Suppressor macrophage (primary cell): ENCODE data around the gene AK1.

Experiments
- DNase-seq, 4 experiments: peaks; one replicate each; pipeline ENCODE4 v3.0.0-alpha.2; 2020 to 2022

Gene AK1

DNA sequence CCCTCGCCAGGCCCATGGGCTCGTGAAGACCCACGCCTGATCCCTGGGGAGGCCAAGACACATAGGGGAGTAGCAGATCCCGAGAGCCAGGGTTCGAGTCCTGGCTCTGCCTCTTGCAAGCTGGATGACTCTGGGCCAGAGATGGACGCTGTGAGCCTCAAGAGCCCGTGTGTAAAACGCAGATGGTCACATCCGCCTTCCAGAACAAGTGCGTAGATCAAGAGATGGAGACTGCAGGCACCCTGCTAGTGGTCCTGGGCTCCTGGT lies 31.1 kb upstream of the AK1 start:
- peak in 1 of 4 experiments; percentile 0 for DNase-seq

DNA sequence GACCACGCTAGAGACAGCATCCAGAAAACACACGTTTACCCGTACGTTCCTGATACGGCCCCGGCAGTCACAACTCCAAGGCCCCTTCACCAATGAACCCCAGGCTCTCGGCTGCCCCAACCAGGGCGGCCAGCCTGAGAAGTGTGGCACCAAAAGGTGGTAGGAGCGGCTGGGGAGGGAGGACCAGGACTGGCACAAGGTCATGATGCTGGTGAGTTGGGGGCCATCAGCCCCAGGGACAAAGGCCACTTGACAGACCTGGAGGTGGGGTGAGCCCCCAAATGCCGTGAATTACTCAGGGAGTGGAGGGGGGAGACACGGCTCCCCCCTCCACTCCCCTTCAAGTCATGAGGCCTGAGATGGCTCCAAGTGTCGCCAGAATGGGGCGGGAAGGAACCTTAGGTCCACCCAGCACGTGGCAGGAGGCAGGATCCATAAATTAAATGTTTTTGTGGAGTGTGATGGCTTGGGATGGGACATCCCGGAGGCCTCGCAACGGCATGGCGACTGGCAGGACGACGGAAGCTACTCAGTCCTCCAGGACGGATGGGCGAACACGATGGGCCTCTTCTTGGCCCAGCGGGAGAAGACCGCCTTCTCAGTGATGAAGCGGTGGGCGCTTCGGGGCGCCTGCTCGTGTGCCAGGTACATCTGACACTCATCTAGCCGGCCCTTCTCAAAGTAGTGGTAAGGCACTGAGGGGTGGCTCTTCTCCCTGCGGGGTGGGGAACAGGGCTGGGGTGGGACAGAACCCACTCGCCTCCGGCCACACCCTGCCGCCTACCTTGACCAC lies 30.6 kb upstream of the AK1 start:
- DNase-seq = peak in 1 of 4 experiments; percentile 1

GRCh38 chr9:127905788-127906191 lies 28.3 kb upstream of the AK1 start:
- DNase-seq = peak in 1 of 4 experiments; percentile 1

- peak; percentile 28 to 73 (median 61) for DNase-seq
Measured at GRCh38 chr9:127905004-127905728, 27.7 kb upstream of the AK1 start.

DNA sequence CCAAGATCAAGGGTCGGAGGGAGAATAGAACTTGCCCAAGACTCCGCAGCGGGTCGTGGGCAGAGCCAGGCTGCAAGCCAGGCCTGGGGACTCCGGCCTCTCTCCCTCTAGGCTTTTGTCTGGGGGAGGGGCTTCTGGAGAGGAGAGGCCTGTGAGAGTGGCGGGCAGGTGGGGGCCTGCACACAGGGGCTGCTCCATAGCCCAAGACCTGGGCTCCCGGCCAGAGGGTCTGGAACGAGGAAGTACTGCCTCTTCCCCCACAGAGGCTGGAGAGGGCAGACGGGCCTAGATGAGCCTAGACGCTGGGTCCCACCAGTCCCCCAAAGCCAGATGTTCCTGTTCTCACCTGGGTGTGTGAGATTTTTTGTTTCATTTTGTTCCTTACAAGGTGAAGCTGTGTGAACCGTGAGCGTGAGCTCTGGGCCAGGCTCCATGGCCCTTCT lies 27.1 kb upstream of the AK1 start:
- peak; percentile 37 to 69 (median 54) for DNase-seq

DNA sequence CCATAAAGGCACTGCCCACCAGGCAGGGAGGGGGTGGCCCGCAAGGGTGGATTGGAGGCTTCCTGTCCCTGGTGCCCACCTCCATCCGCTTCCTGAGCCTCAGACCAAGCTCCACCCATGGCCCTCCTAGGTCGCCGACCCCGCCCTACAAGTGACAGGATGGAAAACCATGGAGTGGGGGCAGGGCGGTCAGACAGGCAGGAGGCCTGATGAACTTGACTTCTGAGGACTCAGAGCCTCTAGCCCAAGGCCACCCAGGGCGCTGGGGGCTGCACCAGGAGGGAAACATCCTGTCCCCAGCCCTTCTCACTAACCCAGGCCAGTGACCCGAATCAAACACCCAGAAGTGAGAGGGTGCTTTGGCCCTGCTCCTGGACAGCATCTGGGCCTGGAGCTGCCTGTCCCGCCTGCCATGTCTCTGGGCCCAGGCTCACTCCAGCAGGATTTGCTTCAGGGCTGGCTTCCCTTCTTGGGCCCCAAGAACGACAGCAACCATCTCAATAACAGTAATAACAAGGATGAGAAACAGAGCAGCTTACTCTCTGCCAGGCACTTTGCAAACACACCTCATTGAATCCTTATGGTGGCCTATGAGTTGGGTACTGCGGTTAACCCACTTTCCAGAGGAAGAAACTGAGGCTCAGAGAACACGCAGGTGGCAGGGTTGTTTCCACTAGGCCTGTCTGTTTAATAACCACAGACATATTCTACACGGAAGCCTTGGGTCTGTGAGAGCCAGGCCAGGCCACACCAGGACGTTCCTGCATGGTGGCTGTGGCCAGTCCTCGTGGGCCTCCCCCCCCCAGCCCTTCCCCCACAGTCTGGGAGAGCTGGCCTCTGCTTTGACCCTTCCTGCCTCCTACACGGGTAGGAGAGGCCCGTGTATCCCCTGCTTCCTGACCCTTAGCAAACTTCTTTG lies 26.3 kb upstream of the AK1 start:
- peak; percentile 30 to 75 (median 60) for DNase-seq

- DNase-seq = peak; percentile 82 to 97 (median 89)
Measured at GRCh38 chr9:127899128-127899943, 21.9 kb upstream of the AK1 start, which contains the start of gene ST6GALNAC6. ST6GALNAC6 (minus strand) TSS chr9:127899603; CDS start chr9:127897981, 1,622 bp downstream.

DNA sequence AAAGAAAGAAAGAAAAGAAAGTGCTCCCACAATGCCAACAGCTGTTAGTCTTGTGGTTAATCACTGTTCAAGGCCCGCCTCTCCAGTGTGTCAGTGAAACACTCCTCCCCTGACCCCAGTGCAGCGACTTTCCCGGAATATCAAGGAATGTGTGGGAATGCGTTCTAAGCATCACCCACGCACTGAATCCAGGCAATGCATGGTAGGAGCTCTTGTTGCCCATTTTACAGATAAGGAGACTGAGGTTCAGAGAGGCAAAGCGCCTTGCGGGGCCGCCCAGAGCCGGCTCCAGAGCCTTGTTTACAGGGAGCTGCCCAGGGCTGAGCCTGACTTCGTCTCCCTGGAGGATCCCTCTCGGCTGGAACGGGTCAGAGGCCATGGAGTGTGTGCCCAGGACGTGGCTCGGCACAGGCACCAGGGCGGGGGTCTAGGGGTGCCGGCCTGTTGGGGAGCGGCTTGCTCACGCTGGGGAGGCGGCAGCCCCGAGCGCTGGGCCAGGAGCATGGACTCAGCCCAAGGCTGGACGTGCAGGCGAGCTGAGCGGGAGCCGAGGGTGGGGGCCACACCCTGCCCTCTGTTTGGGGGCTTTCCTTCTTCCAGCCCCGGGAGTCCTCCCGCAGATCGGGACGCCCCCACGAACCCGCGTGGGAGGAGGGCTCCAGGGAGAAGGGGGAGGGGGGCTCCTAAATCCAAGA lies 21.1 kb upstream of the AK1 start:
- peak in 3 of 4 experiments; percentile 40 to 64 (median 49) for DNase-seq

- peak; percentile 72 to 88 (median 88) for DNase-seq
Measured at GRCh38 chr9:127897193-127897692, 19.8 kb upstream of the AK1 start.

DNA sequence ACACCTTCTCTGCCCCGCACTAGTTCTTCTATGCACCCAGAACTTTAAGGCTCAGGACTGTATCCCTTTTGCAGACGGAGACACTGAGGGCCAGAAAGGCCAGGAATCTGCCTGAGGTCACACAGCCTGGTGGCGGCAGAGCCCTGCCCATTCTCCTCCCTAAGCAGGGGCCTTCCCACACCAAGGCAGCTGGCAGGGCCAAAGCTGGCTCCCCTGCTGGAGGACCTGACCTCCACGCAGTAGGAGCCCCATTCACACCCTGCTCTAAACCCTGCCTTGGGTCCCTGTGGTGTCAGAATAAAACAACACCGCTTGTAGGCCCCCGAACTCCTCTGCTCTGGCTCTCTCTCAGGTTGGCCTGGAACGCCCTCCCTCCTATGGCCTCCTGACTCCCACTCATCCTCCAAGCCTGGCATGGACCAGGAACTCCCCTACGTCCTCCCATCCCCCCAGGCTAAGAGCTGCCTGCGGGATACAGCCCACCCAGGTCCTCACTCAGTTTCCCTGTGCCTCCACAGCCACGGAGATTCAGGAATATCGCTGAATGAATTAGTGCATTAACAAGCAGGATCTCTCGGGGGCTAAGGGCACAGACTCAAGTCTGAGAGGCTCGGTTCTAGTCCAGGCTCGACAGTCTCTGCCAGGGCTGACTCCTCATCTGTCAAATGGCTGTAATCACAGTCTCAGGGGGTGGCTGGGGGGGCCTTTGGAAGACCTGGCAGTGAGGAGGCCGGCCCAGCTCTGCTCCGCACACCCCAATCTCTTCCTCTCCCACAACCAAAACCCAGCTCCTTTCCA lies 19.1 kb upstream of the AK1 start:
- DNase-seq = no peak

GRCh38 chr9:127895811-127896210 lies 18.3 kb upstream of the AK1 start:
- no peak for DNase-seq

GRCh38 chr9:127893392-127893791 lies 15.9 kb upstream of the AK1 start:
- no peak for DNase-seq

DNA sequence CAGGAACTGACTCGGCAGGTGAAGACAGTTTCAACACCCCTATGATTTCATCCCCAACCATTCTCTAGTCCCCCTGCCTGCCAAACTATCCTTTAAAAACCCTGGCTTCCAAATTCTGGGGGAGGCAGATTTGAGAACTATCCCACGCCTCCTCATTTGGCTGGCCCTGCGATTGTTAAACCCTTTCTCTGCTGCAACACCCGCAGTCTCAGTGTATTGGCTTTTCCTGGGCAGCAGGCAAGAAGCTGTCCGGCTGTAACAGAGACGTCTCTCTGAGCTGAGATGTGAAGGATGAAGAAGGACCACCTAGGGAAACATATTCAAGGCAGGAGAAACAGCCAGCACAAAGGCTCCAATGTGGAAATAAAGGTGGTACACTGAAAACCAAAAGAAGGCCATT lies 15.4 kb upstream of the AK1 start:
- no peak for DNase-seq

- DNase-seq = no peak
Measured at GRCh38 chr9:127890053-127890452, 12.6 kb upstream of the AK1 start.

GRCh38 chr9:127887792-127888191 lies 10.3 kb upstream of the AK1 start:
- DNase-seq = no peak

DNA sequence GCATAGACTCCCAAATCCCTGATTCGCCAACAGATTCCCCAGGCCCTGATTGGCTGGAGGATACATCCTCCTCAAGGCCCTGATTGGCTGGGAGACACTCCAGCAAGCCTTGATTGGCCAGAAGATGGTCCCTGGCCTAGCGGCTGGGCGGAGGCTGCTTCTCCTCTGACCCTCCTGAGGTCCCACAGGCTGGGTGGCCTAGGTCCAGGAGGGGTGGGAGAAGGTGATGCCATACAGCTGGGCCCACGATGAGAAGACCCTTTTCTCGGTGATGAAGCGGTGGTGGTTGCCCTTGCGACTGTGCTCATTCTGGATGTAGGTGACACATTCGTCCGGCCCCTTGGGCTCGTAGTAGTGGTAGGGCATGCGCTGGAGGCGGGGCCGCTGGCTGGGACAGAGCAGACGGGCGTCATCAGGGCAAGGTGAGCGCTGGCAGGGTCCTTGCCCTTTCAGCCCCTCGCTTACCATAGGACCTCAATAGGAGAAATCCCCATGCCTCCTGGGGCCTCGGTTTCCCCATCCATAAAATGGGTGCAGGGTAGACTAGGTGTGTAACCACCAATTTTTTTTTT lies 9.0 kb upstream of the AK1 start:
- DNase-seq = no peak

- DNase-seq = no peak
Measured at GRCh38 chr9:127885508-127886281, 8.2 kb upstream of the AK1 start.

DNA sequence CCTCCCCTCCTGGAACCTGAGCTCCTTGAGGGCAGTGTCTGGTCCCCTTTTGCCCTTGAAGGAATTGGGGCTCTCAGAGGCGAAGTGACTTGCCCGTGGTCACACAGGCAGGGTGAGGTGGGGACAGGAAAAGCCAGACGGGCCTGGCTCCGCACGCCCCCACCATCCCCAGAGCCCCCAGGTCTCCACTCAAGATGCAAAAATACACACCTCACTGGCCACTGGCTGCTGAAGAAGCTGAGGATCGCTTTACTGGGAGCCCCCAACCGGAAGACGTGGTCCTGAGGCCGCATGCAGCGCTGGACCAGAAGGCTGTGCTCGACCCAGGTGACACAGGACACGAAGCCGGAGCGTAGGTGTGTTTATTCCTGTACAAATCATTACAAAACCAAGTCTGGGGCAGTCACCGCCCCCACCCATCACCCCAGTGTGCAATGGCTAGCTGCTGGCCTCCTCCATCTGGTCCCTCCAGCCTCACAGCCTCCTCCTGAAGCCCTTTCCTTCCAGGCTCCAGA lies 7.6 kb upstream of the AK1 start:
- DNase-seq = no peak

GRCh38 chr9:127884427-127884911 lies 7.0 kb upstream of the AK1 start:
- no peak for DNase-seq
